Gastrocnemius medialis (tissue), 4 donors: ENCODE data around the gene TRIP10.

Experiments used
- POLR2A ChIP-seq, 2 donors: fragments of 450-650 bp; IDR thresholded peaks; one replicate each; pipeline ENCODE4 v1.6.1; 2017; ENCODE audit warnings: antibody characterized with exemption in 2 of 2, mild to moderate bottlenecking in 2 of 2, moderate library complexity in 2 of 2
- TF ChIP-seq, protein P1 (sequence below), 5 experiments: fragments of 450-650 bp in 3 of 5; fragments of 200-600 bp in 2 of 5; sonication (generic) in 2 of 5; IDR thresholded peaks in 4 of 5; conservative IDR thresholded peaks in 1 of 5; 1 replicate in 4 of 5; 2 replicates in 1 of 5; pipeline ENCODE4 v1.5.1; 2016 to 2019; ENCODE audit warnings: antibody characterized with exemption in 5 of 5, mild to moderate bottlenecking in 3 of 5, moderate library complexity in 3 of 5

GRCh38 chr19:6734096-6734696, 5.3 kb upstream of the TRIP10 start:
- TF ChIP-seq, protein P1, sequence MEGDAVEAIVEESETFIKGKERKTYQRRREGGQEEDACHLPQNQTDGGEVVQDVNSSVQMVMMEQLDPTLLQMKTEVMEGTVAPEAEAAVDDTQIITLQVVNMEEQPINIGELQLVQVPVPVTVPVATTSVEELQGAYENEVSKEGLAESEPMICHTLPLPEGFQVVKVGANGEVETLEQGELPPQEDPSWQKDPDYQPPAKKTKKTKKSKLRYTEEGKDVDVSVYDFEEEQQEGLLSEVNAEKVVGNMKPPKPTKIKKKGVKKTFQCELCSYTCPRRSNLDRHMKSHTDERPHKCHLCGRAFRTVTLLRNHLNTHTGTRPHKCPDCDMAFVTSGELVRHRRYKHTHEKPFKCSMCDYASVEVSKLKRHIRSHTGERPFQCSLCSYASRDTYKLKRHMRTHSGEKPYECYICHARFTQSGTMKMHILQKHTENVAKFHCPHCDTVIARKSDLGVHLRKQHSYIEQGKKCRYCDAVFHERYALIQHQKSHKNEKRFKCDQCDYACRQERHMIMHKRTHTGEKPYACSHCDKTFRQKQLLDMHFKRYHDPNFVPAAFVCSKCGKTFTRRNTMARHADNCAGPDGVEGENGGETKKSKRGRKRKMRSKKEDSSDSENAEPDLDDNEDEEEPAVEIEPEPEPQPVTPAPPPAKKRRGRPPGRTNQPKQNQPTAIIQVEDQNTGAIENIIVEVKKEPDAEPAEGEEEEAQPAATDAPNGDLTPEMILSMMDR (IDR thresholded peaks at IDR 0.05 in 4 of 5, conservative IDR thresholded peaks at IDR 0.05 in 1 of 5), result no peak
- TF ChIP-seq POLR2A (IDR thresholded peaks at IDR 0.05), result no peak
